DMS79 (cell line): ENCODE measurements around the gene ARF1.
A peak's percentile ranks its signal among the peaks of the same experiment; 100 is the strongest.

Source experiments
- DNase-seq: peaks from one replicate; lab custom pipeline; 2025; lab: John Stamatoyannopoulos, UW

ARF1 gene

GRCh38 chr1:228123505-228123904 lies 41.0 kb downstream of the ARF1 start:
- no peak for DNase-seq

DNA sequence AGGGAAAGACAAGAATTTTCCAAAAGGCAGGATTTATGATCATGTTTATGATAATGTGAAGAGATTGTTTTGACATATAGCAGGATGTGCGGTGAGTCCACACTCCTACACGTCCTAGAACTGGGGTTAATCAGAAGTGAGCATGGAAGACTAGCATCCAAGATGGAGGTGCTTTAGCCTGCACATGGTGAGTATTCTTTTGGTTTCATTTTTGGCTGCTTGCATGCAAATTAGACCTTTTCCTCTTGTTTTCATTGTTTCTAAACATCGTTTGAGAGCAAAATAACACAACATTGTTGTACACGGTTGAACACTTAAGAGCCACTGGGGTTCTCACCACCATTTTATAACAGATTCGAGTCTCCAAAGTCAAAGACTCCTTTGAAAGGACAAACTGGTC lies 42.7 kb downstream of the ARF1 start:
- no peak for DNase-seq

DNA sequence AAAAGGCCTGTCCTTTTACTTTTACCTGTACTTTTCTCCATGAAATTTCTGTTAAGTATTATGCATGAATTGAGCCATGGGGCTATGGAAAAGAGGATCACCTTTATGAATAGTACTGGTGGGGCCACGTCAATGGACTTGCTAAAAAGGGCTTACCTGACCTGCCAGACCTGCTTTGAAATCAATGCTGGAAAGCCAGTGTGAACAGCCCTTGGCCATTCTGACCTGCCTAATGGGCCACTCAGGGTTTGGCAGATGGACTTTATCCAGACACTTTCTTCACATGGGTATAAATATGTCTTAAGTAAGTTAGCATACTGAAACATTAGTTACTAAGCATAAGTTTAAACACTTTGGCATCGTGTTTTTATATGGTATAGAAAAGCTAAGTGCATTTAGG lies 49.3 kb downstream of the ARF1 start:
- DNase-seq = no peak

DNA sequence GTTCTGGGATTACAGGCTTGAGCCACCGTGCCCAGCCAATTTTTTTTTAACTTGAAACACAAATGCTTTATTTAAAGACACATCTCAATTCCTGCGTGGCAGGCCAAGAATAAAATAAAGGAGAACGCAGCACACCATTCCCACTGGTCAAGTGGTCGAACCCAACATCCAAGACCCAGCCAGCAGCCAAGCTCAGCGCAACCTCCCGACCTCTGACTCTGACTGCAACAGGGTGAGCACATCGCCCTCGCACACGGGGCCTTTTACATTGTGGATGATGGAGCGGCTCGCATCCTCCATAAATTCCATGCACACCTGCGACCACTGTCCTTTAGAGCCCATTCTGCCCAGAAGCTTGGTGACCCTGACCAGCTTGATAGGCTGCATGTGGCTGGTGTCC lies 52.1 kb downstream of the ARF1 start:
- DNase-seq = no peak

DNA sequence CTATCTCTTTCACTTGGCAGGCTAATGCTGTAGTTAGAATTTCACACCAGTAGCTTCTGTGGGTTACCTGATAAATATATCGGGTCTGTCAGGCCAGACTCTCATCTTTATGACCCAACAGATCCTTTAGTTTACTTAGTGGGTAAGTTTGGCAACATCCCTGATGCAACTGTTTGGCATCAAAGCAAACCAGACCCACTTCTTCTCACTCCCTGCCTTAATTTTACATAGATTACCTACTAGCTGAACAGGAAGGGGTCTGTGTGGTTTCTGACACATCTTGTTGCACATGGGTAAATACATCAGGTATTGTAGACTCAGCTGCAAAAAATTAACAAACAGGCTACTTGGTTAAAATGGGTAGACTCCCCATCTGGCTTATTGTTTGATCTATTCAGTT lies 54.4 kb downstream of the ARF1 start:
- no peak for DNase-seq

- no peak for DNase-seq
Measured at GRCh38 chr1:228139406-228139930, 57.0 kb downstream of the ARF1 start.

DNA sequence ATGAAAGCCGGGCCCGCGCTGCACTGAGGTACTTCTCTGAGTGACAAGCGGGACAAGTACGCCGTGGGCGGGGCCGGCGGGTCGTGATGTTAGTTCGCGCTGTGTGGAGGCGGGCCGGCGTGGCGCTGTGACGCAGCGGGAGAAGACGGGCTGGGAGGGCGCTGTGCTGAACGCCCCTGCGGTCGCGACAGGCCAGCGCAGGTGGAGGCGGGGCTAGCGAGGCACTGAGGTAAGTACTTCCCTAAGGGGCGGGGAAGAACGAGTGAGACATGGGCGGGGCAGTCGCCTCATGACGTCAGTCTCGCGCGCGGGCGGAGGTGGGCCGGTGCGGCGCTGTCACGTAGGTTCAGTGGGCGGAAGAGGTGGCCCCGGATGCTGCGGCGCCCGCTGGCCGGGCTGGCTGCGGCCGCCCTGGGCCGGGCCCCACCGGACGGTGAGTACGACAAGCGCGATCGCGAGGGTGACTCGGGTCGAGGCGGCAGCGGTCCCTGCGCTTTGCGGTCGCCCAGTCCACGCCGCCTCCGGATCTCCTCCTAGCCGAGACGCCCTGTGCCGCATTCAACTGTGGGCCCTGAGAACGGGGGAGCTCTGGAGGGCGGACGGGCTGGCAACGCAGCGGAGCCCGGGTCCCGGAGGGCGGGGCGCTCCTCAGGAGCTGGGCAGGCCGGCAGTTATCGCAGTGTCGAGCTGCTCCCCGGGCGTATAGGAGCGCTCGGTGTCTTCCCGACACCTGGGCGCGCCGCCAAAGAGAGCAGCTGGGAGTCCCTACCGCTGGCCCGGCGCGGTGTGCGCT lies 57.6 kb downstream of the ARF1 start, which contains the start of gene GUK1:
TSS of gene GUK1 (plus strand) at position 349 of the 793 bp plus-strand sequence. CDS start at position 373, 24 bp downstream.
- peak; percentile 96 for DNase-seq

DNA sequence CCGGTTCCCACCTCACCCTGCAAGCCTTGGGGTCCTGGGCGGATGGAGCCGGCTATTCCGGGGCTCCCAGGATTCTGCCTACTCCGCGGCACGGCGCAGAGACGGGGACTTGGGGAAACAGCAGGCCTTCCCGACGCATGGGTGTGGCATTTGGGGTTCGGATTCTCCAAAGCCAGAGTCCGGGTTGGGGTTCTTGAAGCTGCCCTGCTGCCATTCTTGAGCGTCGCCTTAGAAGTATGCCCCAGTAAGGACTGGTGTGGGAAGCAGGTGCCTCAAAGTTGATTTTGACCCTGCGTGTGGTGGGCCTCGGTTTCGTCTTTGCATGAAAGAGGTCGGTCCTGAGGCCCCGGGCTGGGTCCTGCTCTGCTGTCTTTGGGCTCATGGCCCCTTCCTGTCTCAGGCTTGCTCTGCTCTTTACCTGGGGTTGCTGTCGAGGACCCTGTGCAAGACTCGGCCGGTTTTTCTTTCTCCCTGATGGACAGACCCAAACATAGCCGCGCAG lies 58.3 kb downstream of the ARF1 start:
- DNase-seq = no peak

DNA sequence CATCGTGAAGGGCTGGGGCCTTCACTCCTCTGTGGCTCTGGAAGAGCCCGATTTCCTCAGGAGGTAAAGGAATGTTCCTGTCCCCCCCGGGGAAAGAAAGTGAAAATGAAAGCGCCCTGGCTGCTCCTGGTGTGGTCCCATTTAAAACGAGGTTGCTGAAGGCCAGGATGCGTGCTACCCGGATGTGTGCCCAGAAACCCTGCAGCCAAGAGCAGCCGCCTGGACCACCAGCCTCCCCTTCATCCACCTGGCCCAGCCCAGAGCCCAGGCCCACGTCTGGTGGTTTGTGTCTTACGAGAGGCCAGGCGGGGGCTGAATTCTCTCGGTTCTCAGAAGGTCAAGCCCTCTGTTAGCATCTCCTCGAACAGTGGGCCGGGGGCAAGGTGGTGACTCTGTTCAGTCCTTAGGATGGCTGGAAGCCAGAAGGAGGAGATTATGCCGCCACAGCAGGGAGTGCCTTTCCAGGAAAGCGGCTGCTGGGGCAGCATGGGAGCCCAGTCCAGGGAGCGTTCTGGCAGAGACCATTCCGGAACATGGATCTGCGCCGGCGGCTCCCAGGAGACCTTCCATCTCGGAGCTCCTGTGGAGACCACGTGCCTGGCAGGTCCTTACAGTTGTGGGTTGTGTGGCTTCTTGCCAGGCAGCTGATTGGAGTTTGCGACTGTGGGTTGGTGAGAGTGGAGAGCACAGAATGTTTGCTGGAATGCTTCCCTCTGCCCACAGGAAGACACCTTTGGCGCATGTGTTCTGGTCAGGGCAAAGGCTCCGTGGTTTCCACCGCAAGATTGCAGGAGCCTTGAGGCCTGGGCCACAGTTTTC lies 58.9 kb downstream of the ARF1 start:
- peak; percentile 69 for DNase-seq

- DNase-seq = no peak
Measured at GRCh38 chr1:228142155-228142691, 59.7 kb downstream of the ARF1 start.

DNA sequence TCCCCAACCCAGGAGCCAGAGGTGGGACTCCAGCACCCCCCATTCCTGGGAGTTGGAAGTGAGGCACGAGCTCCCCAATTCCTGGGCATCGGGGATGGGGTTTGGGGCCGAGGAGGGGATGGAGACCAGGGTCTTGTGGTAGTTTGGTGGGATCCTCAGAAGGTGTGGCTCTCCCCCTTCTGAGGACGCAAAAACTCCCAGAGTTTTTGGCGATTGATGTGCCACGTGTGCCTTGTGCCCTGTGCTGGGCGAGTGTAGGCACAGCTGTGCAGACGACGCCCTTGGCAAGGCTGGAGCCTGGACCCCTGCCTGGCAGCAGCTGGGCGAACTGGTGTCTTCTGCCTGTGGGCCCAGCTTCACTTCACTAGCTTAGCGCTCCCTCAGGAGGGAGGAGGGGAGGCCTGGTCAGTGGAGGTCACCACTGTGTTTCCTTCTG lies 60.2 kb downstream of the ARF1 start:
- DNase-seq = no peak

DNA sequence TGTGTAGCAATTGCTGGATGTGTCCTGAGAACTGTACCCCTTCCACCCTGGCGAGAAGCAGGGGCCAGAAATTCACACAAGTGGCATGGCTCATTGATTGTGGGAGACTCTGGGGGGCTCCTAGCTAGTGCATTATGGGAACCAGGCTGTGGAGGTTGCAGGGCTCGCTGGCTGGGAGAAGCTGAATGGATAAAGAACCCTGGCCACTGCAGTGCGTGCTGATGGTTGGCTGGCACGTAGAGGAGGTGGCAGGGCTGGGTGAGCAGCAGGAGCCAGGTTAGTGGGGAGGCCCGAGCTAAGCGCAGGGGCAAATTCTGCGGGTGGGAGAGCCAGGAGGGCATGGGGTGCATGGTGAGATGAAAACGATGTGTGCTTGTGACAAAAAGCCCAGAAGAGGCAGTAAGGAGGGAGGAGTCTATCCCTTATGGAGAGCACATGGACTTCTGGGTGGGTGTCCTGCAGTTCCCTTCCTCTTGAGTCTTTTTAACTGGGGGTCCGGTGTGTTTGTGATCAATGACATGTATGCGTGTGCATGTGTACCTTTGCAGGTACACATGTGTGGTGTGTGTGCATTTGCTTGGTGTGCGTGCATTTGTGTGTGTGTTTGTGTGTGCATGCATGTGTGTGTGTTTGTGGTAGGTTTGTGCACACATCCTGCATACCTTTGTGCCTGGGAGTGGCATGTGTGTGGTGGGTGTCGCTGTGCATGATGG lies 61.1 kb downstream of the ARF1 start:
- DNase-seq = no peak

DNA sequence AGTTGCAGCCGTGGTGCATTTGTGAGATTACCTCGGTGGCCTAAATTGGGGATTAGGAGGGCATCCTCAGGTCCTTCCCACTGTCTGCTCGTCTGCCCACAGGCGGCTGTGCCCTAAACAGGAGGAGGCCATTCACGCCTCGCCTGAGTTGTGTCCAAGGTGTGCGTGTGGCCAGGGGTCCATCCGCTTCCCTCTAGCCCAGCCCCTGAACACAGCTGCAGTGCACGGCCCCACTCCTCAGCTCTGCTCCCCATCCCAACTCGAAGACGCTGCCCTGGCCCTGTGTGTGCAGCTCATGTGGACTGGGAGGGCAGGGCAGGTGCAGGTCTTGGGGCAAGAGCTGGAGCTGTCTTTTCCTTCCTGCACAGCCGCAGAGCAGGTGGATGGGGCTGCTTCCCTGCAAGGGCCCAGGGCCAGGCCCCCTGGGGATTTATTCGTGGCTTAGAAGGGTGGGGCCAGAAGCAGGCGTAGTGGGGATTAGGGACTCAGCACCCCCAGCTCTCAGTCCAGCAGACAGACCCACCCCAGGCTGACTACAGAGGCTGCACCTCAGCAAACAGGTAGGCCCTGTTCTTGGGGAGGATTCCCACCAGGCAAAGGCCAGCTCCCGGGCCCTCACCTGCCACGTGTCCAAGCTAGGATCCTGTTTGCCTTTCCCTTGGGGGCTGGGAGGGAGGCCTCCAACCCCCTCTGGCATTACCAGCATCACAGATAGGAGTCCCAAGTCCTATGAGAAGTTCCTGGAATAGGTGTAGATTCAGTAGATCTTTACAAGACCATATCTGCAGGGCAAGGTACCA lies 61.9 kb downstream of the ARF1 start:
- DNase-seq = no peak

- DNase-seq = no peak
Measured at GRCh38 chr1:228144993-228145343, 62.5 kb downstream of the ARF1 start.

DNA sequence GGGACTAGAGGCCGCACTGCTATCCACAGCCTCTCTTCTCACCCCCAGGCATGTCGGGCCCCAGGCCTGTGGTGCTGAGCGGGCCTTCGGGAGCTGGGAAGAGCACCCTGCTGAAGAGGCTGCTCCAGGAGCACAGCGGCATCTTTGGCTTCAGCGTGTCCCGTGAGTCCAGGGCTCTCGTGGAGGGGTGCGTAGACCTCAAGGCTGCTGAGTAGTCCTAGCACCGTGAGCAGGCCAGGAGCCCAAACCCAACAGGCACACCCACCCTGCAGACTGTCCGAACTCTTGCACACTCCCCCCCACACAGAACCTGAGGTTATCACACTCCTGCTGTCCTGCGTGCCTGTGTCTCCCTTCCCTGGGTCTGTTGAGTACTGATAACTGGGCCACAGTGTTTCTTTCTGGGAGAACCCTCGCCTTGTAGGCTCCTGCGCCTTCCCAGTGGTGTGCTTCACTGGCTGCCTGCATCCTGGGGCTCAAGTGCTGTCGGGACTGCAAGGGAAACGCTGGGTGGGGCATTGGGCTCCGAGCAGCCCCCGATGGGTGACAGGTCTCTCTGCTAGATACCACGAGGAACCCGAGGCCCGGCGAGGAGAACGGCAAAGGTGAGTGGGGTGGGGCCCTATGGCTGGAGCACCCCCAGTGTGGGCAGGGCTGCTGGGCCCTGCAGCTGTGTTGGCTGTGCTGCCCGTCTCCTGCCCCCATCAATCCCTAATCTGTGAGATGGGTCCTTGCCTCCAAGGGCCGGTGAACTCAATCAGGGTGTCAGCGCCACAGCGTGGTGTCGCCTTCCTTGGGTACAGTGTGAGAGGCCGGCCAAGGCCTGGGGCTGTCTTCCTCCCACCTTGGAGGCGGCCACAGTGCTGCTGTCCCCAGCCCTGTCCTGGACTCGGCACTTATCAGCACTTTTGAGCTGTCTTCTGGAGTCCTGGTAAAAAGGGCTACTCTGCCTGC lies 63.2 kb downstream of the ARF1 start:
- DNase-seq = no peak

- DNase-seq = no peak
Measured at GRCh38 chr1:228146417-228147150, 64.1 kb downstream of the ARF1 start.

DNA sequence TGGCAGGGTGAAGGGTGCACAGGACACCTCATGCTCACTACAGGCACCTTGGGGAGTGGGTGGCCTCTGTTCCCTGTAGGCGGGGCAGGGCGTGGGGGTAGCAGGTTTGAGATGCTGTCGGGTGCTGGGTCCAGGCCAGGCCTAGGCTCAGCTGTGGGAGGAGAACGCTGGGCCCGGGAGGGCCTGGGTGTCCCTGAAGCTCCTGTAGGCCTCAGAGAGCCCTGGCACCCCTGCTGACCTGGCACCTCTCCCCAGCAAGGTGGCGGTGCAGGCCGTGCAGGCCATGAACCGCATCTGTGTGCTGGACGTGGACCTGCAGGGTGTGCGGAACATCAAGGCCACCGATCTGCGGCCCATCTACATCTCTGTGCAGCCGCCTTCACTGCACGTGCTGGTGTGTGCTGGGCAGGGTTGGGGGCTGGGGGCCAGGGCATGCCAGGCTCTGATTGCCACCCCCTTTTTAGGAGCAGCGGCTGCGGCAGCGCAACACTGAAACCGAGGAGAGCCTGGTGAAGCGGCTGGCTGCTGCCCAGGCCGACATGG lies 64.7 kb downstream of the ARF1 start:
- DNase-seq = no peak

DNA sequence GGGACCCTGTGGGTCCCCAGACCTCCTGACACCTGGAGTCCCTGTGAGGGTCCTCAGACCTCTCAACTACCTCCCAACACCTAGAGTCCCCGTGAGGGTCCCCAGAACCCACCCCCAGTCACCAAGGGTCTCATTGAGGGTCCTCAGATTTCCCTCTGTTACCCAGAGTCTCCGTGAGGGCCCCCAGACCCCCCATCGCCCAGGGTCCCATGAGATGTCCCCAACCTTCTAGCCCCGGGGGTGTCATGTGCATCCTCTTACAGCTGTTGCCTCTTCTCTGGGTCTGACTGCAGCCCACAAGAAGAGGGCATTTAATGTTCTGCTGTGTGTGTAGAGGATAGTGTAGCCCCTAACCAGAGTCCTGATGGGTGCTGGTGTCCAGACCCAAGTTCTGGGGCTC lies 65.3 kb downstream of the ARF1 start:
- no peak for DNase-seq
